Endothelial cell of umbilical vein (primary cell): ENCODE measurements around the gene CCSER1.

Experiments used
- EZH2 ChIP-seq: IDR thresholded peaks from 2 replicates; pipeline ENCODE4 v1.6.1; 2012; ENCODE audit warnings: borderline replicate concordance, low read depth, mild to moderate bottlenecking, moderate library complexity, low read length, inconsistent platforms; ENCODE audit not compliant: severe bottlenecking
- JUN ChIP-seq: IDR thresholded peaks from 2 replicates; pipeline ENCODE4 v1.6.1; 2011; ENCODE audit warnings: borderline replicate concordance, low read depth; ENCODE audit not compliant: insufficient read length, insufficient read depth
- MAX ChIP-seq: IDR thresholded peaks from 2 replicates; pipeline ENCODE4 v1.6.1; 2011; ENCODE audit not compliant: insufficient read depth, insufficient read length
- POLR2A ChIP-seq: IDR thresholded peaks from 2 replicates; pipeline ENCODE4 v1.6.1; 2012; ENCODE audit warnings: low read depth, mild to moderate bottlenecking, control low read depth, low read length
- POLR2AphosphoS5 ChIP-seq: IDR thresholded peaks from 2 replicates; pipeline ENCODE4 v1.6.1; 2012; ENCODE audit warnings: low read depth, mild to moderate bottlenecking, control low read depth, low read length, moderate library complexity; ENCODE audit not compliant: insufficient read depth
- TF ChIP-seq, protein P1 (sequence below), 2 donors: IDR thresholded peaks; 1 replicate in 1 of 2; 2 replicates in 1 of 2; pipeline ENCODE4 v1.5.1; 2011; ENCODE audit warnings: low read length in 2 of 2, mild to moderate bottlenecking in 2 of 2, moderate library complexity in 2 of 2, control low read depth in 1 of 2, inconsistent platforms in 1 of 2, low read depth in 1 of 2; ENCODE audit not compliant: insufficient read depth in 1 of 2; ENCODE audit errors: extremely low read depth in 1 of 2

DNA sequence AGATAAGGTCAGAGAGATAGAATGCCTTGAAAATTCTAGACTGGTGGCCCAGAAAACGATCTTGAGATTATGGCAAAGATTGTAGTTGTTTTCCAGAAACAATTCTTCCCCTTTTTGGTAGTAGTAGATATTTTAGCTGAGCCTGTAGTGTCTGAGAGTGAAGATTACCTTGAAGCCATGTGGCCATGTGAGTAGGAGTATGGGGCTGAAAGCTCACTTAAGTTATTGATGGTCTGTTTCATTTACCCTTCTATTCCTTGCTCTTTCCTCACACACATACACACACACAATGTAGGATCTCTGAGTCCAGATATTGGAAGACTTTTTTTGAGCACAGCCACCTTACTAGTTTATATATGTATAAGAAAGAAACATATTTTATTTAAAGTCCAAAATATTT lies 1234.9 kb downstream of the CCSER1 start:
- TF ChIP-seq MAX (no peak), EZH2 (no peak), POLR2AphosphoS5 (no peak), POLR2A (no peak), JUN (no peak)
- TF ChIP-seq, protein P1, sequence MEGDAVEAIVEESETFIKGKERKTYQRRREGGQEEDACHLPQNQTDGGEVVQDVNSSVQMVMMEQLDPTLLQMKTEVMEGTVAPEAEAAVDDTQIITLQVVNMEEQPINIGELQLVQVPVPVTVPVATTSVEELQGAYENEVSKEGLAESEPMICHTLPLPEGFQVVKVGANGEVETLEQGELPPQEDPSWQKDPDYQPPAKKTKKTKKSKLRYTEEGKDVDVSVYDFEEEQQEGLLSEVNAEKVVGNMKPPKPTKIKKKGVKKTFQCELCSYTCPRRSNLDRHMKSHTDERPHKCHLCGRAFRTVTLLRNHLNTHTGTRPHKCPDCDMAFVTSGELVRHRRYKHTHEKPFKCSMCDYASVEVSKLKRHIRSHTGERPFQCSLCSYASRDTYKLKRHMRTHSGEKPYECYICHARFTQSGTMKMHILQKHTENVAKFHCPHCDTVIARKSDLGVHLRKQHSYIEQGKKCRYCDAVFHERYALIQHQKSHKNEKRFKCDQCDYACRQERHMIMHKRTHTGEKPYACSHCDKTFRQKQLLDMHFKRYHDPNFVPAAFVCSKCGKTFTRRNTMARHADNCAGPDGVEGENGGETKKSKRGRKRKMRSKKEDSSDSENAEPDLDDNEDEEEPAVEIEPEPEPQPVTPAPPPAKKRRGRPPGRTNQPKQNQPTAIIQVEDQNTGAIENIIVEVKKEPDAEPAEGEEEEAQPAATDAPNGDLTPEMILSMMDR (IDR thresholded peaks at IDR 0.05; ENCODE audit: extremely low read depth in 1 of 2, insufficient read depth in 1 of 2, low read depth in 1 of 2, low read length in 2 of 2) = no peak
